ENCODE measurements around the gene AIF1L. TPM values are rescaled to one million over a fixed set of nuclear protein-coding genes. Genes with fewer than 3 reads are reported as not detected.

The AIF1L gene
- polyA plus RNA-seq, 1 experiment: 0.31 TPM

- CTCF ChIA-PET: no interaction called here
- Histone ChIP-seq H3K4me3 (ENCODE audit: low read depth, low read length) (no peak overlapping the region), H3K27ac (ENCODE audit: low read depth, low read length) (no peak overlapping the region), H3K27me3 (ENCODE audit: control insufficient read depth, insufficient read depth, low read length) (peaks cover 29% of the 10 kb centered on the region), H3K9me3 (ENCODE audit: control insufficient read depth, insufficient read depth, low read length) (peaks cover 7% of the 10 kb centered on the region; the same call in 1 of the 2 replicates)
- DNase-seq (ENCODE audit: low read depth, low spot score): no peak
- TF ChIP-seq, protein P1, sequence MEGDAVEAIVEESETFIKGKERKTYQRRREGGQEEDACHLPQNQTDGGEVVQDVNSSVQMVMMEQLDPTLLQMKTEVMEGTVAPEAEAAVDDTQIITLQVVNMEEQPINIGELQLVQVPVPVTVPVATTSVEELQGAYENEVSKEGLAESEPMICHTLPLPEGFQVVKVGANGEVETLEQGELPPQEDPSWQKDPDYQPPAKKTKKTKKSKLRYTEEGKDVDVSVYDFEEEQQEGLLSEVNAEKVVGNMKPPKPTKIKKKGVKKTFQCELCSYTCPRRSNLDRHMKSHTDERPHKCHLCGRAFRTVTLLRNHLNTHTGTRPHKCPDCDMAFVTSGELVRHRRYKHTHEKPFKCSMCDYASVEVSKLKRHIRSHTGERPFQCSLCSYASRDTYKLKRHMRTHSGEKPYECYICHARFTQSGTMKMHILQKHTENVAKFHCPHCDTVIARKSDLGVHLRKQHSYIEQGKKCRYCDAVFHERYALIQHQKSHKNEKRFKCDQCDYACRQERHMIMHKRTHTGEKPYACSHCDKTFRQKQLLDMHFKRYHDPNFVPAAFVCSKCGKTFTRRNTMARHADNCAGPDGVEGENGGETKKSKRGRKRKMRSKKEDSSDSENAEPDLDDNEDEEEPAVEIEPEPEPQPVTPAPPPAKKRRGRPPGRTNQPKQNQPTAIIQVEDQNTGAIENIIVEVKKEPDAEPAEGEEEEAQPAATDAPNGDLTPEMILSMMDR (IDR thresholded peaks at IDR 0.05; ENCODE audit: low read depth, low read length): no peak
- POLR2A ChIA-PET: no interaction called here
These were observed 6.1 kb upstream of the AIF1L start for GRCh38 chr9:131090025-131090787.

GRCh38 chr9:131091352-131091992 lies 4.9 kb upstream of the AIF1L start:
- Histone ChIP-seq H3K27ac (ENCODE audit: low read depth, low read length) (no peak overlapping the region), H3K9me3 (ENCODE audit: control insufficient read depth, insufficient read depth, low read length) (peaks cover 7% of the 10 kb centered on the region; the same call in 1 of the 2 replicates), H3K27me3 (ENCODE audit: control insufficient read depth, insufficient read depth, low read length) (peaks cover 30% of the 10 kb centered on the region), H3K4me3 (ENCODE audit: low read depth, low read length) (no peak overlapping the region)
- no peak for DNase-seq (ENCODE audit: low read depth, low spot score)
- TF ChIP-seq, protein P1 (IDR thresholded peaks at IDR 0.05; ENCODE audit: low read depth, low read length): no peak
- ChIA-PET POLR2A (no interaction called here), CTCF (no interaction called here)

- POLR2A ChIA-PET: no interaction called here
- TF ChIP-seq, protein P1 (IDR thresholded peaks at IDR 0.05; ENCODE audit: low read depth, low read length): no peak
- DNase-seq (ENCODE audit: low read depth, low spot score): no peak
- Histone ChIP-seq H3K27me3 (ENCODE audit: control insufficient read depth, insufficient read depth, low read length) (peaks cover 35% of the 10 kb centered on the region), H3K4me3 (ENCODE audit: low read depth, low read length) (no peak overlapping the region), H3K27ac (ENCODE audit: low read depth, low read length) (no peak overlapping the region), H3K9me3 (ENCODE audit: control insufficient read depth, insufficient read depth, low read length) (peaks cover 7% of the 10 kb centered on the region; the same call in 1 of the 2 replicates)
- CTCF ChIA-PET: no interaction called here
These were observed 4.3 kb upstream of the AIF1L start for GRCh38 chr9:131092030-131092429.

DNA sequence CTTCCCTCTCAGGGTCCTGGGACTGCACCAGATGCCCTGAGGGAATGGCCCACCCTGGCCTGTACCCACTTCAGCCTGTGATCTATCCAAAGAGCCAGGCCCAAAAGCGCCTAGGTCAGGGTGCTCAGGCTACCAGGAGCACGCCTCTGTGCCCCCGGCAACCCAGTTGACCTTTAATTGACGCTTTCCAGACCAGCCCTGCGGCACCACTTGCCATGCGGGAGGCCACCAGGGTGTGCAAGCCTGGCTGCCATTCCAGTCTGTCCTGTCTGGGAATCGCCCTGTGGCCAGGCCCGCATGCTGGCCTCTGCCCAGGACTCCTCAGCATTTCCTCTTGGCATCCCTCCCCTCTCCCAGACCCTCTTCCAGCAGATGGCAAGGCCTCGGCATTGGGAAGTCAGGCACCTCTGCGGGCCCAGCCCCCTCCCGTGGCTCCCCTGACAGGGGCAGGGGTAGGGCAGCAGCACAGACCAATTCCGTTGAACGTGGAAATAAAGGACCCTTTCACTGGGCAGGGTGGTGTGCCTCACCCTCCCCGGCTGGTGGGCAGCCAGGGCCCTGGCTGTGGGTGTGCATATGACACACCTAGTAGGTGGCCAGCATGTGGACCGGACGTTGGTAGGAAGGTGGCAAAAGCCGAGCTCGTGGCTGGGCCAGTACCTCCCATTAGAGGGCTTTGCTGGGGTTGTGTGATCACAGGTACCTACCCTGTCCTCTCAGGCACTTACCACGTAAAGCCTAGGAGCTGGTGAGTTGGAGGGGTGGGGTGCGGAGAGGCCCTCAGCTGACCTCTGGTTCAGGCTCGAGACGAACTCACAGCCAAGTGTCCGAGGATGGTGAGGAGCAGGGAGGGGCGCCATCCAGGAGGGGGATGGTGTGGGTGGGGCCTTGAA lies 3.5 kb upstream of the AIF1L start:
- H3K4me3 ChIP-seq (ENCODE audit: low read depth, low read length): no peak overlapping the region
- no peak for DNase-seq (ENCODE audit: low read depth, low spot score)
- TF ChIP-seq, protein P1 (IDR thresholded peaks at IDR 0.05; ENCODE audit: low read depth, low read length): no peak
- ChIA-PET CTCF (no interaction called here), POLR2A (no interaction called here)
- peaks cover 7% of the 10 kb centered on the region; the same call in 1 of the 2 replicates for H3K9me3 ChIP-seq (ENCODE audit: control insufficient read depth, insufficient read depth, low read length)
- no peak overlapping the region for H3K27ac ChIP-seq (ENCODE audit: low read depth, low read length)
- peaks cover 43% of the 10 kb centered on the region for H3K27me3 ChIP-seq (ENCODE audit: control insufficient read depth, insufficient read depth, low read length)

All from AG04450 (cell line).